GM12874 (cell line): ENCODE data around the gene IL1RAPL1.

Source experiments
- CTCF ChIP-seq: IDR thresholded peaks from 2 replicates; pipeline ENCODE4 v1.5.1; 2011; ENCODE audit warnings: low read depth, mild to moderate bottlenecking, control low read depth, low read length, moderate library complexity; ENCODE audit not compliant: insufficient read depth

IL1RAPL1 gene

DNA sequence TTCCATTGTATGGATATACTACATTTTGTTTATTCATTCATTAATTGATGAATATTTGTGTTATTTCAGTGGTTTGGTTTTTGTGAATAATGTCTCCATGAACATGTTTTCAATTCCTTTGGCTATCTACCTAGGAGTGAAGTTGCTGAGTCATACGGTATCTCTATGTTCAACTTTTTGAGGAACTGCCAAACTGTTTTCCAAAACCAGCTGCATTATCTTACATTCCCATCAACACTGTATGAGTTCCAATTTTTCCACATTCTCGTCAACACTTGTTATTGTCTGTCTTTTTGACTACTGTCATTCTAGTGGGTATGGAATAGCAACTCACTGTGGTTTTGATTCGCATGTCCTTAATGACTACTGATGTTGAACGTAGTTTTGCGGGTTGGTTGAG, 1239.5 kb downstream of the IL1RAPL1 start:
- no peak for TF ChIP-seq CTCF

DNA sequence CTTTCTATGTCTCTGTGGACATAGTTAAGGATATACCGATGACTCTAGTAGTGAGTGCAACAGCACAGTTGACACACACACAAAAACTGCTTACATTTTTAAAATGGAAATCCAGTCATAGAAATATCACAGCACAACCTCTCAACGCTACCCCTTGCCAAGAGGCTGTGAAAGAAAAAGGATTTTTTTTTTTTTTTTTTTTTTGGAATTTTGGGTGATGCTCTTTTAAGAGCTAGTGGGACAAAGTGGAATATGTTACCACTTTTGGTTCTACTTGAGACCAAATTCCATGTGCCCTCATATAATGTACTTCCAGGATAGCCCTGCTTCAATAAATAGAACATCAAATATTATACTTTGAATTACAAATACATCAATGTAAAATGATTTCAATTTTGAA, 1247.1 kb downstream of the IL1RAPL1 start:
- no peak for TF ChIP-seq CTCF

- TF ChIP-seq CTCF: no peak
These were observed 1247.5 kb downstream of the IL1RAPL1 start for GRCh38 chrX:29834764-29835163.

DNA sequence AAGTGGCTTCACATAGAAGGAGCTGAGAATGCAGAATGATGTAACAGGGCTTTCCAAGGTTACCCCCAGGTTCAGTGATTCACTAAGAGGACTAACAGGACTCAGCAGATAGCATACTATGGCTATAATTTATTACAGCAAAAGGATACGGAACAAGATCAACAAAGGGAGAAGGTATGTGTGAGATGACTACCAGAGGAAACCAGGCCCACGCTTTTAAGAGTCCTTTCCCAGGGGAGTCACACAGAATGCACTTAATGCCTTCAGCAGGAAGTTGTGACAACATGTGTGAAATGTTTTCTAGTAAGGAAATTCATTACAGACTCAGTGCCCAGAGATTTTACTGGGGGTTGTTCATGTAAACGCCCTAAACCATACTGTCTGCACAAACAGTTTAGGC, 1254.5 kb downstream of the IL1RAPL1 start:
- TF ChIP-seq CTCF: no peak

- TF ChIP-seq CTCF: no peak
These were observed 1255.3 kb downstream of the IL1RAPL1 start for GRCh38 chrX:29842552-29842951.

- no peak for TF ChIP-seq CTCF
These were observed 1264.8 kb downstream of the IL1RAPL1 start for GRCh38 chrX:29851857-29852605.

DNA sequence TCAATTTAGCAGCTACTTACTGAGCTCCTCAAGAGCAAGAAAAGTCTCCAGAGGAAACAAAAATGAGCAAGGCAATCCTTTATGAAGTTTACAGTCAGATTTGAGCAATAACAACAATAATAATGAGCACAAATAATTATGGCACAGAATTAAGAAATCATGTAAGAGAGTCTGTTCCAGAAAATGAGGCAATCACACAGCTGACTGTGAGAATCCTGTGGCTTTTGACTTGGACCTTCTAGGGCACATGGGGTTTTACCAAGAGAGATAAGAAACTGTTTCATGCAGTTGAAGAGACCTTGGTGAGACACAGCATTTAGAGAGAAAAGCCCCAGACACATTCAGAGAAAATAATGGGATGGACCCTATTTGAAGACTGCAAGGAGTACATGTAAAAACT, 1265.5 kb downstream of the IL1RAPL1 start:
- no peak for TF ChIP-seq CTCF

GRCh38 chrX:29858714-29859113, 1271.5 kb downstream of the IL1RAPL1 start:
- no peak for TF ChIP-seq CTCF
